ENCODE data around the gene ST7. TPM values are rescaled to one million over a fixed set of nuclear protein-coding genes. Genes with fewer than 3 reads are reported as not detected.
"Not testable (repeated sequence)": the region's sequence is repeated elsewhere in the genome, so short reads cannot be mapped to it uniquely, and the experiment has no call there.

Gene ST7
- polyA plus RNA-seq, 1 donor from 2014 or later = 76.8 TPM

DNA sequence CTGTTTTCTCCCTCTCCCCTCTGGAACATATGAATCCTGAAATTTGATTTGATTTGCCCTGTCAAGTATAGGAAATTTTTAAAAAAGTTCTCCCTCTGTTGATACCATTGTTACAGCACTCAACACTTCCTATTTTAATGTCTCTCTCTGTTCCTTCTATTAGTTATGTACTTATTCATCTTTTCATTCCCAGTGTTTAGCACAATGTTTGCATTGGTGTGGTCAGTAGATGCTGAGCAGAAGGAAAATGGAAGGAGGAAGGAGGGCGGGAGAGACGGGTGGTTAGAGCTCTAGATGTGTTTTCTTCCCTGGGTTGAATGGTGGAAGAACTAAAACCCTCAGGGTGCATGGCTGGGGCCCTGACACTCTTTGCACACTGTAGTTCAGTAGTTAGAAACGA is 290.1 kb downstream of the ST7 start:
- Histone ChIP-seq H3K9ac (ENCODE audit: low read length) (no peak overlapping the region), H3K9me2 (ENCODE audit: insufficient read depth, low read length) (no peaks in the 10 kb centered on the region), H3K27me3 (ENCODE audit: insufficient read depth, low read depth, low read length) (no peaks in the 10 kb centered on the region), H3K36me3 (ENCODE audit: insufficient read depth, low read length) (no peaks in the 10 kb centered on the region), H3K27ac (ENCODE audit: low read length) (no peak overlapping the region), H2AFZ (ENCODE audit: low read depth, low read length) (no peak overlapping the region), H3K79me2 (replicated peaks; ENCODE audit: insufficient read depth, low read length) (no peaks in the 10 kb centered on the region), H3K4me2 (ENCODE audit: low read length) (no peak overlapping the region), H3K4me3 (ENCODE audit: low read length) (no peak overlapping the region), H4K20me1 (ENCODE audit: insufficient read depth) (no peaks in the 10 kb centered on the region), H3K9me3 (ENCODE audit: low read length) (no peaks in the 10 kb centered on the region), H3F3A (ENCODE audit: insufficient read depth, low read length, poor library complexity, severe bottlenecking) (no peaks in the 10 kb centered on the region)
- TF ChIP-seq EP300 (conservative IDR thresholded peaks at IDR 0.05; ENCODE audit: poor library complexity, severe bottlenecking) (no peak), POLR2AphosphoS5 (IDR thresholded peaks at IDR 0.05) (no peak), EZH2 (IDR thresholded peaks at IDR 0.05; ENCODE audit: borderline replicate concordance, insufficient read depth, low read length, poor library complexity, severe bottlenecking) (no peak), MXI1 (conservative IDR thresholded peaks at IDR 0.05; ENCODE audit: poor library complexity, severe bottlenecking) (no peak), TAF1 (IDR thresholded peaks at IDR 0.05; ENCODE audit: low read depth) (no peak), SMC3 (conservative IDR thresholded peaks at IDR 0.05; ENCODE audit: poor library complexity) (no peak), RAD21 (conservative IDR thresholded peaks at IDR 0.05) (no peak)
- TF ChIP-seq, protein P1, sequence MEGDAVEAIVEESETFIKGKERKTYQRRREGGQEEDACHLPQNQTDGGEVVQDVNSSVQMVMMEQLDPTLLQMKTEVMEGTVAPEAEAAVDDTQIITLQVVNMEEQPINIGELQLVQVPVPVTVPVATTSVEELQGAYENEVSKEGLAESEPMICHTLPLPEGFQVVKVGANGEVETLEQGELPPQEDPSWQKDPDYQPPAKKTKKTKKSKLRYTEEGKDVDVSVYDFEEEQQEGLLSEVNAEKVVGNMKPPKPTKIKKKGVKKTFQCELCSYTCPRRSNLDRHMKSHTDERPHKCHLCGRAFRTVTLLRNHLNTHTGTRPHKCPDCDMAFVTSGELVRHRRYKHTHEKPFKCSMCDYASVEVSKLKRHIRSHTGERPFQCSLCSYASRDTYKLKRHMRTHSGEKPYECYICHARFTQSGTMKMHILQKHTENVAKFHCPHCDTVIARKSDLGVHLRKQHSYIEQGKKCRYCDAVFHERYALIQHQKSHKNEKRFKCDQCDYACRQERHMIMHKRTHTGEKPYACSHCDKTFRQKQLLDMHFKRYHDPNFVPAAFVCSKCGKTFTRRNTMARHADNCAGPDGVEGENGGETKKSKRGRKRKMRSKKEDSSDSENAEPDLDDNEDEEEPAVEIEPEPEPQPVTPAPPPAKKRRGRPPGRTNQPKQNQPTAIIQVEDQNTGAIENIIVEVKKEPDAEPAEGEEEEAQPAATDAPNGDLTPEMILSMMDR (IDR thresholded peaks at IDR 0.05; ENCODE audit: poor library complexity, severe bottlenecking) = no peak
- TF ChIP-seq, protein P2, sequence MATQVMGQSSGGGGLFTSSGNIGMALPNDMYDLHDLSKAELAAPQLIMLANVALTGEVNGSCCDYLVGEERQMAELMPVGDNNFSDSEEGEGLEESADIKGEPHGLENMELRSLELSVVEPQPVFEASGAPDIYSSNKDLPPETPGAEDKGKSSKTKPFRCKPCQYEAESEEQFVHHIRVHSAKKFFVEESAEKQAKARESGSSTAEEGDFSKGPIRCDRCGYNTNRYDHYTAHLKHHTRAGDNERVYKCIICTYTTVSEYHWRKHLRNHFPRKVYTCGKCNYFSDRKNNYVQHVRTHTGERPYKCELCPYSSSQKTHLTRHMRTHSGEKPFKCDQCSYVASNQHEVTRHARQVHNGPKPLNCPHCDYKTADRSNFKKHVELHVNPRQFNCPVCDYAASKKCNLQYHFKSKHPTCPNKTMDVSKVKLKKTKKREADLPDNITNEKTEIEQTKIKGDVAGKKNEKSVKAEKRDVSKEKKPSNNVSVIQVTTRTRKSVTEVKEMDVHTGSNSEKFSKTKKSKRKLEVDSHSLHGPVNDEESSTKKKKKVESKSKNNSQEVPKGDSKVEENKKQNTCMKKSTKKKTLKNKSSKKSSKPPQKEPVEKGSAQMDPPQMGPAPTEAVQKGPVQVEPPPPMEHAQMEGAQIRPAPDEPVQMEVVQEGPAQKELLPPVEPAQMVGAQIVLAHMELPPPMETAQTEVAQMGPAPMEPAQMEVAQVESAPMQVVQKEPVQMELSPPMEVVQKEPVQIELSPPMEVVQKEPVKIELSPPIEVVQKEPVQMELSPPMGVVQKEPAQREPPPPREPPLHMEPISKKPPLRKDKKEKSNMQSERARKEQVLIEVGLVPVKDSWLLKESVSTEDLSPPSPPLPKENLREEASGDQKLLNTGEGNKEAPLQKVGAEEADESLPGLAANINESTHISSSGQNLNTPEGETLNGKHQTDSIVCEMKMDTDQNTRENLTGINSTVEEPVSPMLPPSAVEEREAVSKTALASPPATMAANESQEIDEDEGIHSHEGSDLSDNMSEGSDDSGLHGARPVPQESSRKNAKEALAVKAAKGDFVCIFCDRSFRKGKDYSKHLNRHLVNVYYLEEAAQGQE (IDR thresholded peaks at IDR 0.05; ENCODE audit: borderline replicate concordance) = no peak

- H3K9me3 ChIP-seq (ENCODE audit: low read length); H3K36me3 ChIP-seq (ENCODE audit: insufficient read depth, low read length); H3F3A ChIP-seq (ENCODE audit: insufficient read depth, low read length, poor library complexity, severe bottlenecking); H3K27me3 ChIP-seq (ENCODE audit: insufficient read depth, low read depth, low read length); H3K9me2 ChIP-seq (ENCODE audit: insufficient read depth, low read length); H3K4me2 ChIP-seq (ENCODE audit: low read length); H3K79me2 ChIP-seq (replicated peaks; ENCODE audit: insufficient read depth, low read length); H3K27ac ChIP-seq (ENCODE audit: low read length); H3K9ac ChIP-seq (ENCODE audit: low read length); H2AFZ ChIP-seq (ENCODE audit: low read depth, low read length); H4K20me1 ChIP-seq (ENCODE audit: insufficient read depth); H3K4me3 ChIP-seq (ENCODE audit: low read length): not testable (repeated sequence)
These were observed 292.4 kb downstream of the ST7 start for GRCh38 chr7:117245703-117246102.

DNA sequence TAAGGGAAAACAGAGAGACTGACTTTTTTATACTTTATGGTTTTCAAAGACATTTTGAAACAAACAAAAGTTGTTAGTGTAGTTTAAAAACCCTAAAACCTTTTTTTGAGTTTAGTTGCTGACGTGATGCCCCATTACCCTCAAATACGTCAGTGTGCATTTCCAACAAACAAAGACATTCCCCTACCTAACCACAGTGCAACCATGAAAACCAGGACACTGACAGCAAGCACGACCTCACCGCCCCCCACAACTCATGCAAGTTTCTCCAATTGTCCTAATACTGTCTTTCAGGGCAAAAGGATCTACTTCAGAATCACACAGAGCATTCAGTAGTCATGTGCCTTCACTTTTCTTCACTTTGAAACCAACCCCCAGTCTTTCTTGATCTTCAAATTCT is 294.5 kb downstream of the ST7 start:
- Histone ChIP-seq H3K4me2 (ENCODE audit: low read length) (no peak overlapping the region), H3K27ac (ENCODE audit: low read length) (no peak overlapping the region), H3K27me3 (ENCODE audit: insufficient read depth, low read depth, low read length) (no peaks in the 10 kb centered on the region), H3K9me3 (ENCODE audit: low read length) (no peaks in the 10 kb centered on the region), H4K20me1 (ENCODE audit: insufficient read depth) (no peaks in the 10 kb centered on the region), H2AFZ (ENCODE audit: low read depth, low read length) (no peak overlapping the region), H3F3A (ENCODE audit: insufficient read depth, low read length, poor library complexity, severe bottlenecking) (no peaks in the 10 kb centered on the region), H3K4me3 (ENCODE audit: low read length) (no peak overlapping the region), H3K36me3 (ENCODE audit: insufficient read depth, low read length) (no peaks in the 10 kb centered on the region), H3K9me2 (ENCODE audit: insufficient read depth, low read length) (no peaks in the 10 kb centered on the region), H3K9ac (ENCODE audit: low read length) (no peak overlapping the region), H3K79me2 (replicated peaks; ENCODE audit: insufficient read depth, low read length) (no peaks in the 10 kb centered on the region)
- TF ChIP-seq, protein P1 (IDR thresholded peaks at IDR 0.05; ENCODE audit: poor library complexity, severe bottlenecking) = no peak
- TF ChIP-seq, protein P2 (IDR thresholded peaks at IDR 0.05; ENCODE audit: borderline replicate concordance) = no peak
- no peak for TF ChIP-seq RAD21 (conservative IDR thresholded peaks at IDR 0.05)
- TF ChIP-seq TAF1 (IDR thresholded peaks at IDR 0.05; ENCODE audit: low read depth) = no peak
- no peak for TF ChIP-seq SMC3 (conservative IDR thresholded peaks at IDR 0.05; ENCODE audit: poor library complexity)
- TF ChIP-seq EP300 (conservative IDR thresholded peaks at IDR 0.05; ENCODE audit: poor library complexity, severe bottlenecking) = no peak
- TF ChIP-seq EZH2 (IDR thresholded peaks at IDR 0.05; ENCODE audit: borderline replicate concordance, insufficient read depth, low read length, poor library complexity, severe bottlenecking) = no peak
- no peak for TF ChIP-seq MXI1 (conservative IDR thresholded peaks at IDR 0.05; ENCODE audit: poor library complexity, severe bottlenecking)
- no peak for TF ChIP-seq POLR2AphosphoS5 (IDR thresholded peaks at IDR 0.05)
